ENCODE measurements around the gene RPTOR. TPM values are rescaled to one million over a fixed set of nuclear protein-coding genes. Genes with fewer than 3 reads are reported as not detected.

Gene RPTOR
- polyA plus RNA-seq, 1 donor (not counting 4 experiments of a cell fraction or from before 2014, with no cell fraction given): 4.0 TPM

GRCh38 chr17:80588702-80589383 is 44.2 kb downstream of the RPTOR start:
- no peaks in the 10 kb centered on the region for H3K36me3 ChIP-seq (ENCODE audit: control insufficient read depth in 2 of 2, extremely low read depth in 1 of 2, insufficient read depth in 2 of 2, low read length in 2 of 2)

GRCh38 chr17:80591788-80592187 is 47.1 kb downstream of the RPTOR start:
- DNase-seq (ENCODE audit: low read depth, low spot score) (no peak), FAIRE-seq (no peak)
- TF ChIP-seq EZH2 (IDR thresholded peaks at IDR 0.05; ENCODE audit: low read length): no peak
- no peak for TF ChIP-seq CTCF (optimal IDR thresholded peaks at IDR 0.05 in 1 of 3, IDR thresholded peaks at IDR 0.05 in 1 of 3, conservative IDR thresholded peaks at IDR 0.05 in 1 of 3; ENCODE audit: extremely low read depth in 1 of 3, insufficient read depth in 2 of 3, low read length in 3 of 3)
- Histone ChIP-seq H3K27me3 (ENCODE audit: control insufficient read depth, extremely low read depth, insufficient read depth, low read length) (no peaks in the 10 kb centered on the region), H3K9ac (ENCODE audit: control insufficient read depth, extremely low read depth, insufficient read depth, low read length) (no peak overlapping the region), H3K4me3 (ENCODE audit: control insufficient read depth in 2 of 3, extremely low read depth in 1 of 3, insufficient read depth in 2 of 3, low read depth in 1 of 3, low read length in 3 of 3) (no peak overlapping the region), H4K20me1 (ENCODE audit: control insufficient read depth, extremely low read depth, insufficient read depth, low read length) (peaks cover 14% of the 10 kb centered on the region), H3K27ac (ENCODE audit: control insufficient read depth, insufficient read depth, low read length) (no peak overlapping the region), H3K79me2 (ENCODE audit: control insufficient read depth, insufficient read depth, low read length) (peaks cover 78% of the 10 kb centered on the region), H3K4me1 (ENCODE audit: control insufficient read depth, extremely low read depth, insufficient read depth, low read length) (peaks cover 1% of the 10 kb centered on the region), H3K9me3 (ENCODE audit: control insufficient read depth, low read depth, low read length) (no peaks in the 10 kb centered on the region), H2AFZ (ENCODE audit: control insufficient read depth, low read length) (no peak overlapping the region), H3K36me3 (ENCODE audit: control insufficient read depth in 2 of 2, extremely low read depth in 1 of 2, insufficient read depth in 2 of 2, low read length in 2 of 2) (no peaks in the 10 kb centered on the region), H3K4me2 (ENCODE audit: control insufficient read depth, extremely low read depth, insufficient read depth, low read depth, low read length) (no peak overlapping the region), H3K9me1 (ENCODE audit: control insufficient read depth, extremely low read depth, insufficient read depth, low read length) (peaks cover 2% of the 10 kb centered on the region)
- dilution Hi-C loops (cut with MboI; ENCODE audit: extremely low pct_ligation_motif_present, low sequenced_read_pairs): no loop called here

More at GRCh38 chr17:80588702-80589383, 44.2 kb downstream of the RPTOR start:
- TF ChIP-seq CTCF (optimal IDR thresholded peaks at IDR 0.05 in 1 of 3, IDR thresholded peaks at IDR 0.05 in 1 of 3, conservative IDR thresholded peaks at IDR 0.05 in 1 of 3; ENCODE audit: extremely low read depth in 1 of 3, insufficient read depth in 2 of 3, low read length in 3 of 3): no peak
- no peak for TF ChIP-seq EZH2 (IDR thresholded peaks at IDR 0.05; ENCODE audit: low read length)
- Histone ChIP-seq H3K4me1 (ENCODE audit: control insufficient read depth, extremely low read depth, insufficient read depth, low read length) (no peaks in the 10 kb centered on the region), H3K27ac (ENCODE audit: control insufficient read depth, insufficient read depth, low read length) (no peak overlapping the region), H3K4me3 (ENCODE audit: control insufficient read depth in 2 of 3, extremely low read depth in 1 of 3, insufficient read depth in 2 of 3, low read depth in 1 of 3, low read length in 3 of 3) (no peak overlapping the region), H3K79me2 (ENCODE audit: control insufficient read depth, insufficient read depth, low read length) (peaks cover 81% of the 10 kb centered on the region), H3K27me3 (ENCODE audit: control insufficient read depth, extremely low read depth, insufficient read depth, low read length) (no peaks in the 10 kb centered on the region), H3K9ac (ENCODE audit: control insufficient read depth, extremely low read depth, insufficient read depth, low read length) (no peak overlapping the region), H4K20me1 (ENCODE audit: control insufficient read depth, extremely low read depth, insufficient read depth, low read length) (peaks cover 14% of the 10 kb centered on the region), H3K9me3 (ENCODE audit: control insufficient read depth, low read depth, low read length) (no peaks in the 10 kb centered on the region), H3K9me1 (ENCODE audit: control insufficient read depth, extremely low read depth, insufficient read depth, low read length) (peaks cover 2% of the 10 kb centered on the region), H3K4me2 (ENCODE audit: control insufficient read depth, extremely low read depth, insufficient read depth, low read depth, low read length) (no peak overlapping the region), H2AFZ (ENCODE audit: control insufficient read depth, low read length) (no peak overlapping the region)
- FAIRE-seq (no peak), DNase-seq (ENCODE audit: low read depth, low spot score) (no peak)
- dilution Hi-C loops (cut with MboI; ENCODE audit: extremely low pct_ligation_motif_present, low sequenced_read_pairs): no loop called here

Measured in keratinocyte (primary cell).